ENCODE measurements around the gene TCERG1L.

GRCh38 chr10:131149586-131149985 is 161.9 kb downstream of the TCERG1L start:
- TF ChIP-seq, protein P1, sequence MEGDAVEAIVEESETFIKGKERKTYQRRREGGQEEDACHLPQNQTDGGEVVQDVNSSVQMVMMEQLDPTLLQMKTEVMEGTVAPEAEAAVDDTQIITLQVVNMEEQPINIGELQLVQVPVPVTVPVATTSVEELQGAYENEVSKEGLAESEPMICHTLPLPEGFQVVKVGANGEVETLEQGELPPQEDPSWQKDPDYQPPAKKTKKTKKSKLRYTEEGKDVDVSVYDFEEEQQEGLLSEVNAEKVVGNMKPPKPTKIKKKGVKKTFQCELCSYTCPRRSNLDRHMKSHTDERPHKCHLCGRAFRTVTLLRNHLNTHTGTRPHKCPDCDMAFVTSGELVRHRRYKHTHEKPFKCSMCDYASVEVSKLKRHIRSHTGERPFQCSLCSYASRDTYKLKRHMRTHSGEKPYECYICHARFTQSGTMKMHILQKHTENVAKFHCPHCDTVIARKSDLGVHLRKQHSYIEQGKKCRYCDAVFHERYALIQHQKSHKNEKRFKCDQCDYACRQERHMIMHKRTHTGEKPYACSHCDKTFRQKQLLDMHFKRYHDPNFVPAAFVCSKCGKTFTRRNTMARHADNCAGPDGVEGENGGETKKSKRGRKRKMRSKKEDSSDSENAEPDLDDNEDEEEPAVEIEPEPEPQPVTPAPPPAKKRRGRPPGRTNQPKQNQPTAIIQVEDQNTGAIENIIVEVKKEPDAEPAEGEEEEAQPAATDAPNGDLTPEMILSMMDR (IDR thresholded peaks at IDR 0.05) = no peak
- TF ChIP-seq EP300 (IDR thresholded peaks at IDR 0.05) (no peak), POLR2A (IDR thresholded peaks at IDR 0.05) (no peak)

All from tibial nerve (tissue), 4 donors.